HG03045 (cell line): Measurements from ENCODE around the gene RPAP3.

Experiments used
- ATAC-seq: cut with Tn5 transposase; IDR thresholded peaks from one replicate; pipeline ENCODE4 v1.9.1; 2021; ENCODE audit warnings: mild to moderate bottlenecking, moderate library complexity; ENCODE audit not compliant: unreplicated experiment

RPAP3 gene

DNA sequence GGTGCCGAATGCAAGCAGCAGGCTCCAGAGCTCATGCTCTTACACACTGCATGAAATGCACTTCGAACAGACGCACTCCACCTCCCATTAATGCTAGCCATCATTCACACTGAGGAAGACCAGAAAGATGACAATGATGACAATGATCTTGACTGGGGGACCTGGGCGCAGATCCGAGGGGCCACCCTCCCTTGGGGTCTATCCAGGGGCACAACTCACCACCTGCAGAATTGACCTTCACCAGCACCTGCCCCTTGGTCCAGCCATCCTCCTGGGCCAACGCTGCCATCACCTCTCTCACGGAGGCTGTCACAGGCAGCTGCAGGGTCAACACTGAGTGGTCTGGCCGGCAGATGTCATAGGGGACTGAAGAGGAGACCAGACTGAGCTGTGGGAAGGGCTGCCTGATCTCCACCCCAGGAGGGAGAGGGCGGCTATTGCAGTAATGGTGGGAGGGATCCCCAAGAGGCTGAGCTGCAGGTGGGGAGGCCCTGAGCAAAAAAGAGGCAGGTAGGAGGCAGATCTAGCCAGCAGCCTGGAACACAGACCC lies 37.6 kb upstream of the RPAP3 start:
- ATAC-seq = no peak

DNA sequence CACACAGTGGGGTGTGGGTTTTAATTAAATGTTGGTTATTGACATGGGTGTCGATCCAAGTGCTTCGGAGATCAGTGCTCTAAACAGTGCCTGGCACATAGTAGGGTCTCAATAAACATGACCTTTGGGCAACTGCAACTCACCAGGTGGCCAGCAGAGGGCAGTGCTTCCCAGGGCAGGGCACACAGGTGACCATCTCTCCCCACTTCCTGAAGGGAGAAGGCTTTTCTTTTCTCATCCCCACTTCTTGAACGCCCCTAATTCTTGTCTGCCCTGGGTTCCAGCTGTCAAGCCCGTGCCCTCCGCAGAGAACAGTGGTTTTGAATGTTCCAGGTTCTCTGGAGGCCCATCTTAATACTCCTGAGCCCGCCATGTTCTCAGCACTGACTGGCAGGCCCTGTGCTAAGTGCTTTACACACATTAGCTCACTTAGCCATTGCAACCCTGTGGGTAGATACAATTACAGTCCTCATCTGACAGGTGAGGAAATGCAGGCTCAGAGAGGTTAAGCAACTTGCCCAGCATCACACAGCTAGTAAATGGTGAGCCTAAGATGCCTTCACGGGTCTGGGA lies 36.5 kb upstream of the RPAP3 start:
- no peak for ATAC-seq

DNA sequence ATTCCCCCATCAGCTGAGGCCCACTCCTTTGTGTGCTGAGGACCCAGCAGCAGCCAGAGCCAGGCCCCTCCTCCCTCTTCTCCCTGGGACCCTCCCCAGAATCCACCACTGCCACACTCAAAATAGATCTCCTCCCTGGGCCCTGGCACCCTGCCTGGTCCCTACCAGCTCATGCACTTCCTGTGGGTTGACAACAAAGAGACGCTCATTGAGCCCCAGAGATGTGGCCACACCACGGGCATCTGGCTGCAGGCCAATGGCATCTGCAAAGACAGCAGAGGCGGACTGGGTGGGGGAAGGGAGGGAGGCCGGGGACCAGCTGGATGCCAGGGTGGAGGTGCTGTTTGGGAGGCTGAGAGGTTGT lies 35.5 kb upstream of the RPAP3 start:
- ATAC-seq = no peak

DNA sequence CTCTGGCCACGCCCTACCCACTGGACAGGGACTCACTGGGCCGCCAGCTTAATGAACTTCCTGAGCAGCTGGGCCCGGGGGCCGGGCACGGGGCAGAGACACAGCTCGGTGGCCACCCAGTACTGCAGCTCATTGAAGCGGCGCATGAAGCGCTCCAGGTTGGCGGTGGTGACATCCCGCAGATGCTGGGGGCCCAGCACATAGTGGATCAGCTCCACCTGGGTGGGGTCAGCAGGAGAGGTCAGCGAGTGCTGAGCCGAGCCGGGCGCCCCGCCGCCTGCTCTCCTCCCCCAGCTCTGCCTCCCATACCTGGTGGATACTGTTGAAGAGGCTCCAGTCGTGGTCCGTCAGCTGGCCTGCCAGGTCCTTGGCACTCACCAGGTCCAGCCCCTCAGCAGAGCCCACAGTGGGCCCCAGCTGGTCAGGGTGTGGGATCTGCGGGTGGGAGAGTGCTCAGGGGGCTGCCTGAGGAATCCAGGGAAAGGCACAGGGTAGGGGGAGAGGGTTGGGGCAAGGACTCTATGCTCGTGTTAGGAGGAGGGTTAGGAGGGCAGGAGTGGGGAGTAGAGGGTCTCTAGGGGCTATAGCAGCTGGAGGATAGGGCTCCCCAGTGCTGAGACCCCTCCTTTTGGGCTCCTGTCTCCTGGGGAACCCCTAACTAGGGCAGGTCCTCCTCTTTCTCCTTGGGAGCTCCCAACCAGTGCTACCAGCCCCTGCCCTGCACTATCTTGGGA lies 34.9 kb upstream of the RPAP3 start:
- no peak for ATAC-seq

DNA sequence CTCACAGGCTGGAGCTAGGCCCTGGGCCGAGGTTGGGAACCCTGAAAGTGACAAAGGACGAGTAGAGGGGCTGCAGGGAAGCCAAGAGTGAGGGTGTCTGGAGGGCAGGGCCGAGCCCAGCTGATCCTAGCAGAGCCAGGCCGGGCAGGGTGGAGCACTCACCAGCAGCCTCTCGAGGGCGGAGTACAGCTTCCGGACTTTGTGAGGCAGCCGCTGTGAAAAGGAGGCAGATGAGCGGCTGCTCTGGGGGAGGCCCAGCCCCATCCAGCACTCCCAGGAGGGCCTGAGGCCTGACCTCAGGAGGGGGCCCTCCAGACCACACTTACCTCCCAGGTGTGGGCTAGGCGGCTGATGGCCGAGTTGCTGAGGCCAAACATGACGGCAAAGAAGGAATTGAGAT lies 34.1 kb upstream of the RPAP3 start:
- peak; percentile 45 for ATAC-seq

DNA sequence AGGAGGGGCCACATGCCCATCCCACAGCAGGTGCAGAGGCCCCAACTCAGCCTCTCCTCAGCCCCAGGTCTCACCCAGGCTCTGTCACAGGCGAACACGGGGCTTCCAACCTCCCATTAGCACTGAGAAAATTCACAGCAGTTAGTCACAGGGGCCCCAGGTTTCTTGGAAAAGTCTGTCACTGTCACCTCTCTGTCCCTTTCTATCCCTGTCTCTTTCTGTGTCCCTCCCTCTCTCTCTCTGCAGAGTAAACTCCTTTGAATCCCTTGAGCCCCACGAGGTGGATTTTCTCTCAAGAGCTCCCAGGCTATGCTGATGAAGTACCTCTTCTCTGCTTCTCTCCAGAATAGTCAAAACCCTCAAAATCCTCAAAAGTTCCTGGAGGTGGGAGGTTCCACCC lies 33.5 kb upstream of the RPAP3 start:
- ATAC-seq = no peak

DNA sequence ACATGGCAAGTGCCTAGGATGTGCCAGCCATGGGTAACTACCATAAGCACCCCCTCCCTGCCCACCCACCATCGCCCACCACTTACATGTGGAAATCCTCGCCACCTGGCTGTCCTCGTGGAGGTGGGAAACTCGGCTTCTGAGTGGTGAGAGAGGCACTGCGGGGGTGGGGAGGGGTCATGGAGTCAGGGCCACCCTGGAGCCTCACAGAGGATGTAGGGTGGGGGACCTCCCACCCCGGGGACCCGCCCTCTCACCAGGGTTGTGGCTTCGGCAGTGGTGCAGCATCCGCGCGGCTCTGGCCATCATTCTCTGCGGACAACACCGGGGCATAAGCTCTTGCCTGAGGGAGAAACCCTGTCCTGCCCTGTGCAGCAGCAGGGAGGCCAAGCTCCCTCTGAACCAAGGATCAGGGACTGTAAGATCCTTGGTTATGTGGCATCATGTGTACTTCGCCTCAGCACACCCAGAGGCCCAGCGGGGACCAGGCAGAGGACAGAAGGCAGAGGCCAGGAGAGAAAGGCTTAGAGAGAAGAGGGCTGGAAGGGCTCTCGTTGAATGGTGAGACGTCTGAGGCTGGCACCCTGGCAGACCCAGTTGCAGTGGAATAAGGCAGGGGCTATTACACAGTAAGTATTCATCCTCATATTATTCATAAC lies 32.2 kb upstream of the RPAP3 start:
- no peak for ATAC-seq

DNA sequence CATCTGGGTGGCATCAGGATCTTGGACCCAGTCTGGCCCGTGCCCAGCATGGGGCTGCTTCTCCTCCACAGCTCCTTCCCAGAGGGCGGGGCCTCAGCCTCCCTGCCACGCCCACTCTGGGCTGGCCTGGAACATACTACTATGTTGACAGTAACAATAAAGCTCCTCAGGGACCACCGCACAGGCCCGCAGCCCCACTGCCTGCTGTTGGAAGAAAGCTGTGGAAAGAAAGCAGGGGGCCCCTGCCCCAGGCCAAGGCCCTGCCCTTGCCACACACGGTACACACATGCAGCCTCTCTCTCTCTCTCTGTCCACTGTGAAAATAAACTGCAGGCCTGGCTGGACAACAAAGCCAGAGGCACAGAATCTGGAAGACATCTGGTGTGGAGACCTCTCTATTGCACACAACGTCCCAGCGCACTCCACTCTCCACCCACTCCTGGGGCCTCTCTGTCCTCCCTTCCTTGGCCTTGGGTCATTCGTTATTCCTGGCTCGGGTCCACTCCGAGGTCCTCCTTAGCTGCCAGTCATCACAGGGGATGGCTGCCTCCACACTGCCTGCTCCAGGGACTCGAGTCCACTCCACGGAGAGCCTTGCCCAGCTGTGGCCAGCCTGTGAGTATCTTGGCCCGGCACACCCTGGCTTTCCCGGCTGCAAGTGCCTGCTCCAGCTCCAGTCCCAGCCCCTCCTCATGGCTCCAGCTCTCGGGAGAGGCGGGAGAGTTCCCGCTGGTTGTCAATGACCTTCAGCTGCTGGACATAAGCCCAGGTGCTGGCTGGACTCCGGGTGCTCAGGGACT lies 31.2 kb upstream of the RPAP3 start:
- ATAC-seq = no peak

DNA sequence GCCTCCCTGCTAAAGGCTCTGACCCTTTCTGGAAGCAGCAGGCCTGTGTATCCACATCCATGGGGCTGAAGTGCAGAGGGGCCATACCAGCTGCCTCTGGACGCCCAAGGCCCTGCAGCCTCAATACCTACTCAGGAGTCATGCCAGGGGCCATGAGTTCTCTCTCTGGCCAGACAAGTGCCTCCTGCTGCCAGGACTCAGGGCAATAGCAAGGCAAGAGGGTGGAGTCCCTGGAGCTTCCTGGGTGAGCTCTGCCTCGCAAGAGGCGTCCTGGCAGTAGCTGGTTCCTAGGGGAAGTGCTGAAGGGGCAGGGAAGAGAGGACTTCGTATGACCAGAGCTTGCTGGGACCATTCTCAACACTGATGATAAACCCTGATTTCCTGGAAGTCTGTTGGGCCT lies 30.4 kb upstream of the RPAP3 start:
- ATAC-seq = no peak

DNA sequence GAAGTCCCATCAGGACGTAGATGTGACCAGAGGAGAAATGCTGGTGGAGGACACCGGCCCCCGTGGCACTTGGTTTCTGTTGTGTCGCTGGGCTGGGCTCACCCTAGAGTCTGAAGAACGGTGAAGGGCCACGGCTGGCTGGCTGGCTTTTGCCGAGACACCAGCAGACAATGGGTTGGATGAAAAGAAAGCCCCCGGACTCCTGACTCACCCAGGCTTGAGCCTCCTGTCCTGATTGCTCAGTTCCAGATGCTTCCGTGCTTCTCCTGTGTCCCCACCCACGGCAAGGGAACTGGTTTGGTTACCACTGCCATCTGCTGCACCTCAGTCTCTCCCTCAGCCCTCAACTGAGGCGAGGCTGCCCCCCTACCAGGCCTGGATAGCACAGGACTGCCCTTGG lies 29.8 kb upstream of the RPAP3 start:
- no peak for ATAC-seq

DNA sequence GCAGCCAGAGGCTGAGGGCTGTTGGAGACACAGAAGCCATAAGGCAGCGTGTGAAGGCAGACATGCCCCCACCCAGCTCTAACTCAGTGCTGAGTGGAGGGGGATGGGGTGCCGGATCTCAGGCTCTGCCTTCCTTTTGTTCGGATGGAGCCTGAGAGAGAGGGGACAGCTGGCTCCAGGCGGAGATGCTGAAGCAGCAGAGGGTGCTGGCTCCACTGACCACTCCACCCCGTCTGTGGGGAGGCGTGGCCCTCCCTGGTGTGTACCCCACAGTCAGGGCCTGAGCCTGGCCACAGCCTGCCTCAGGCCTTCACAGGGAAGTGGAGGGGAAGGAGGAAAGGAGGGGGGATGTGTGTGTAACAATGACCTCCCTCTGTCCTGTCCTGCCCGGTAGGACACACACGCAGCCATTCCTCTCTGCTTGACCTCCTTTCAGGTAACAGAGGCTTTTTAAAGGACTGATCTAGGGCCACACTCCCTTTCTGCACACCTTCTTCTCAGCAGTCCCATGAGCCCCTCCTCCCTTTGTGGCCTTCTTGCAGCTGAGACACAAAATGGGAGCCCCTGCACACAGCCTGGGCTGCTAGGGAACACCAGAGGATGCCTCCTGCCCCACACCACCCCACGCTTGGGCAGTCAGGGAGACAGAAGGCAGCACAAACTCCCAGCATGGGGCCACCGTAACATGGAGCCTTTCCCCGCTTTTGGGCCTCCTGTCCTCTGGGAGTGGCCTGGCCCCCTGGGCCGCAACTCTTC lies 29.1 kb upstream of the RPAP3 start:
- no peak for ATAC-seq

DNA sequence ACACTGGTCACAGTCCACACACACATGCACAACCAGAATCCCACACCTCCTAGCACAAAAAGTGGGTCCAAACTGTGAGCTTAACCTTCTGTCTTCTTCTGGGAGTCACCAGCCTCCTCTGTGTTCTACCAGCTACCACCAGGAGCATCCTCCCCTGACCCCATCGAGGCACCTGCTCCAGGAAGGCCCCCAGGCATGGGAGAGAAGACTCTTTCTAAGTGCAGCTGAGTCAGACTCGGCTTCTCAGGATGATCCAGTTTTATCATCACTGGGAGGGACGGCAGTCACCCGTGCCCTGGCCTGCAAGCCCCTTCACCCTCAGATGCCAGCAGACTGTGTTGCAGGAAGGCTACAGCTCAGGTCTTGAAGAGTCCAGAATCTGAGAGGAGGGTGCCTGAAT lies 27.3 kb upstream of the RPAP3 start:
- no peak for ATAC-seq

DNA sequence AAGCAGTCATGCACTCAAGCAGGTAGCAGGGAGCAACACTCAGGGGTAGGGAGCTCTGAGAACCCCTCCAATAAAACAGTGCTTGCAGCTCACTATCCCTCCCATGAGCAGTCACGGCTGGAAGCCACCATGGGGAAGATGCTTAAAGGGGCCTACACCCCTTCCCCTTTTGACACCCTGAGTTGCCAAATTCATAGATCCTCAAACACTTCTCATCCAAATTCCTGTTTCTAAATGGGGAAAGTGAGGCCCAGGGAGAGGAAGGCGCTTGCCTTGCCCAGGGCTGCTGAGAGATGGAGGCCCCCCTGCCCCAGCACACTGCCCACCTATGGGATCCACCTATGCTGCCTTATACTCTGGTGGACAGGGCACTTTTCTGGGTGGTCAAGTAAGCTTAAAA lies 26.7 kb upstream of the RPAP3 start:
- no peak for ATAC-seq

DNA sequence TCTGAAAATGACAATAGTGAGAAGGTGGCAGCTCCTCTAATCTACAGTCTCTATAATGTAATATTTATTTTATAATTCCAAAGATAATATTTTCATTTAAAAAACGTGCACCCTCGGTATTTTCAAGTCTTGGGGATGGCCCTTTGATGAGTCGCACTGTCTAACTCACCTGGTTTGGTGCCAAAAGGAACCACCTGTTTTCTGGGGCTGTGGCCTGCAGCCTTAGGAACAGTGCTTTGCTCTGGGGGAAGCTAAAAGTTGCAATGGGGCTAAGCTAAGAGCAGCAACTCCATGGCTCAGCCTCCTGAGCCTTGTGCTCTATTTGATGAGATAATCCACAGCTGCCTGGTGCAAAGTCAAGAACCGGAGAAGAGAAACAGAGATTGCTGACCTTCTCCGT lies 25.9 kb upstream of the RPAP3 start:
- ATAC-seq = no peak

DNA sequence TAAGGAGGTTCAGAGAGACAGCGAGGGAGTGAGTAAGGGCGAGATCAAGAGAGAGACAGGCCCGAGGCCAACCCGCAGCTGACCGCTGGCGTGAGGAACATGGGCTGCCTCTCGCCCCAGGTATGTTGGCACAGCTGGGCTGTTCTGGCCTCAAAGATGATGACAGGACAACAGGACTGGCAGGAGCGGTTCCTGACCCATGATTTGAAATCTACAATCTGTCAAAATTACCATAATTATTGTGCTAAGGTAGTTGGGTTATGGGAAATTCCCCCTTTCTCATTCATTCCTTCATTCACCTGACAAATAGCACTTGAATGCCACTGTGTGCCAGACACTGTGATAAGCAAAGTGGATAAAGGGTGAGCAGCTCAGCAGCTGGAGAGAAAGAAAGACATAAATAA lies 24.5 kb upstream of the RPAP3 start:
- no peak for ATAC-seq

DNA sequence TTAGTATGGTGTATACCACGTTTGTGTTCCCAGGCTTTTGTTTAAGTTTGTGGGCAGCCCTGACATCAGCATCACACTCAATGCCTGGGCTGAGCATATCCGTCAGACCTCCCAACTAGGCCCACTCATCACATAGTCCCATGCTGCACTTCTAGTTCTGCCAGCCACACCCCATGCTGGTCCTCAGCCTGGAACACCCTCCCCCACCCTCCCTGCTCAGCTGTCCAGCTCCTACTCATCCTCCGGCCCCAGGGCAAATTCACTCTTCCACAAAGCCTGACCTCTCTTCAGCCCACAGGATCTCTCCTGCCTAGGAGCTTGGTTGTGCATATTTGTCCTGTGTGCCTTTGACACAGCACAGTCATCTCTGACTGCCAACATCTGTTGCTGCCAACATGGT lies 23.4 kb upstream of the RPAP3 start:
- ATAC-seq = no peak

DNA sequence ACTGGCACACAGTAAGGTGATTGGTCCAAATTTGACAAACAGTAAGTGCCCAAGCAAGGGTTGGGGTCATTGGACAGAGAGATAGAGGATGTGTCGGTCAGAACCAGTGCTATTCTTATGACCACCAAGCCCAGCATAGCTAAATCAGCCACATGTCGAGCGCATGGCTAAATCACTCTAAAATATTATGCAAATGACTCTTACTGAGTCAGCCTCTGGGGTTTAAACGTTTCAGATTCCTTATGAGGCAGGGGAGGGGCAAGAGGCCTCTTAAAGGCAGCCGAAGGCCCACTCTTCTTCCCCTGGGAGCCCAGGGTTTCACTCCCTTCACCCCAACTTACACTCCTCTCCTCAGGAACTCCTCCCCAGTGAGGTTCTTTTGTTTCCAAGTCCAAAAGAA lies 20.1 kb upstream of the RPAP3 start:
- ATAC-seq = peak; percentile 79

DNA sequence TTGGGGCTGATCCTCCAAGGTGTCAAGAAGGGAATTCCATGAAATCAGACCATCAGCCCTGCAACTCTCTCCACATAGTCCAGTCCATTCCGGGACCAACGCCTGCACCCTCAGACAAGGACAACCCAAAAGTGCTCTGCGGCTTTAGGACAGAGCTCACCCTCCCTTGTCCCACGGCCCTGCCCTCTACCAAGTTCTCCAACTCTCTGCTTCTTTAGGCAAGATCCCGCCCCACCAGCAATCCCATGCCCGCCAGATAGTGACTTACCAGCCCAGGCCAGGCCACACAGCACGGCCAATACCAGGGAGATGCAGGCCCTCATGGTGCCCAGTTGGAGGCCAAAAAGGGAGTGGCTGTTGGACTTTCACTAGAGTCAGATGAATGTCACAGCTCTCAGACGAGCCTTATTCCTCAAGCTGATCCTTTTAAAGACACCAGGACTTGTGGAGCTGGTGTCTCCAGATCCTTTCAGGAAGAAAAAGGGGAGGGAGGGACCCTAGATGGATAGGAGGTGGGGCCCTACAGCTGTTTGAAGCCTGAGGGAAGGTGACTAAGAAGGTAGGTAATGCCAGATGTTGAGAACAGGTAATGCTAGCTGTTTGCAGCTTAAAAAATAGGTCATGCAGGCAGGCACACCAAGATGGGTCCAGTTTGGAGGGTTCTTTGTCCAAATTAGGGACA lies 19.4 kb upstream of the RPAP3 start, which contains the start of gene ENDOU:
Gene ENDOU, minus strand, starts transcription at position 400 of the 682 bp plus-strand sequence. Its CDS starts 77 bp downstream, at position 323.
- ATAC-seq = no peak

DNA sequence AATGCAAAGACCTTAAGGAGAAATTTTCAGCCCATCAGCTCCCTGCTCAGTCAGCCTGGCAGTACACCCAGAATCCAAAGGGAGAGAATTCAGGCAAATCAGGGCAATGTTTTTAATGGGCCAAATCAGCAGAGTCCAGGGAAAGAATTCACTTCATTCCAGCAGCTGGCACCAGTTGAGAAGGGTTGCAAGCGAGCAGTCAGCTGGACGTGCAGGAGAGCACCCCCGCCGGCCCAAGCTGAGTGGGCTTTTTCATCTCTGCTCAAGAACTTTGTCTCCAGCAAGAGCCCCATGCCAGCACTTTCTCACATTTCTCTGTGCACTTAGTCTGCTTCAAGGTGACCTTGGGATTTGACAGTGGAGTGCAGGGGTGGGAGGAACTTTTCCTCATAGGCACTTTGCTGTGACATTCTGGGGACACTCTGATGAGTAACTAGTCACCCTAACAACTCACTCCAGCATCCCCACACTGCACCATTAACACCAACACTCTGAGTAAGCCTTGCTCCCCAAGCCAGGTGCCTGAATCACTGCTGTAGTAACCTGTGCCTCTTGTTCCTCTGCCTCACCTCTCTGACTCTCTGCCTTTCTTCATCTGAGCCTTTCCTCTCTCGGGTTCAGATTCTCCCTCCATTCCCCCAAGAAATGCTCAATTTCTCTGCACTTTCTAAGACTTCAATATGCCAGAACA lies 17.3 kb upstream of the RPAP3 start:
- no peak for ATAC-seq
